IMR-90 (cell line): ENCODE data around the gene ZNF227. TPM values are rescaled to one million over a fixed set of nuclear protein-coding genes. Genes with fewer than 3 reads are reported as not detected.

Source experiments
- ATAC-seq: fragments of 200-7000 bp; cut with Tn5 transposase; 2 replicates; pipeline ENCODE4 v1.9.1; 2020; ENCODE audit warnings: low read depth, mild to moderate bottlenecking, moderate library complexity
- BruUV-seq: library from RNA; stranded (reverse); fragments of 400-500 nt; replicated peaks from 2 replicates; lab custom pipeline; 2021; lab: Mats Ljungman, UMichigan
- CTCF ChIA-PET: fragments of 300-600 bp; formaldehyde crosslinking; extraction: SDS; loops from one replicate; lab custom pipeline; 2021; ENCODE audit warnings: antibody characterized with exemption; lab: Yijun Ruan, JAX
- POLR2A ChIA-PET: fragments of 300-600 bp; sonication (Branson Sonifier 250); formaldehyde crosslinking; loops from one replicate; lab custom pipeline; 2022; ENCODE audit warnings: antibody characterized with exemption; ENCODE audit not compliant: unreplicated experiment; lab: Charles Lee
- DNase-seq: peaks from one replicate; pipeline ENCODE4 v3.0.0; 2013
- H2AFZ ChIP-seq: replicated peaks from 2 replicates; pipeline ENCODE3; 2013; ENCODE audit warnings: low read length, mild to moderate bottlenecking; ENCODE audit not compliant: poor library complexity
- H2AK5ac ChIP-seq: 2 replicates; pipeline ENCODE4 v1.6.1; 2013; ENCODE audit warnings: low read depth, low read length, inconsistent platforms
- H2AK9ac ChIP-seq: replicated peaks from 2 replicates; pipeline ENCODE3; 2013; ENCODE audit warnings: mild to moderate bottlenecking, low read depth, low read length, moderate library complexity; ENCODE audit not compliant: poor library complexity
- H2BK120ac ChIP-seq: 2 replicates; pipeline ENCODE4 v1.6.1; 2013; ENCODE audit warnings: low read depth, low read length, inconsistent platforms
- H2BK15ac ChIP-seq: 3 replicates; pipeline ENCODE4 v1.6.1; 2013; ENCODE audit warnings: low read depth, low read length, inconsistent platforms
- H2BK20ac ChIP-seq: 2 replicates; pipeline ENCODE4 v1.6.1; 2013; ENCODE audit warnings: low read depth, mild to moderate bottlenecking, inconsistent platforms, low read length, moderate library complexity
- H2BK5ac ChIP-seq: 2 replicates; pipeline ENCODE4 v1.6.1; 2013; ENCODE audit warnings: mild to moderate bottlenecking, low read depth, low read length, inconsistent platforms; ENCODE audit not compliant: poor library complexity, severe bottlenecking
- H3K14ac ChIP-seq: replicated peaks from 2 replicates; pipeline ENCODE4 v1.6.1; 2013; ENCODE audit warnings: low read depth, low read length, inconsistent platforms
- H3K18ac ChIP-seq: 2 replicates; pipeline ENCODE4 v1.6.1; 2013; ENCODE audit warnings: low read depth, low read length, control low read depth
- H3K23ac ChIP-seq: 2 replicates; pipeline ENCODE4 v1.6.1; 2013; ENCODE audit warnings: low read depth, low read length, inconsistent platforms
- H3K27ac ChIP-seq: 2 replicates; pipeline ENCODE4 v1.5.1; 2013; ENCODE audit warnings: mild to moderate bottlenecking, control low read depth, low read length; ENCODE audit not compliant: insufficient read depth
- H3K27me3 ChIP-seq: 2 replicates; pipeline ENCODE4 v1.6.1; 2013; ENCODE audit warnings: low read length; ENCODE audit not compliant: control insufficient read depth, insufficient read depth
- H3K36me3 ChIP-seq: 2 replicates; pipeline ENCODE4 v1.6.1; 2013; ENCODE audit warnings: low read length, mixed read lengths; ENCODE audit not compliant: control insufficient read depth, insufficient read depth
- H3K4ac ChIP-seq: 2 replicates; pipeline ENCODE4 v1.6.1; 2013; ENCODE audit warnings: low read depth, low read length, inconsistent platforms
- H3K4me1 ChIP-seq: 2 replicates; pipeline ENCODE4 v1.6.1; 2013; ENCODE audit warnings: low read length, mixed read lengths; ENCODE audit not compliant: control insufficient read depth, insufficient read depth
- H3K4me2 ChIP-seq: 2 replicates; pipeline ENCODE4 v1.6.1; 2013; ENCODE audit warnings: low read depth, mild to moderate bottlenecking, control low read depth, low read length, moderate library complexity
- H3K4me3 ChIP-seq: 2 replicates; pipeline ENCODE4 v1.5.1; 2013; ENCODE audit warnings: low read depth, mild to moderate bottlenecking, control low read depth, low read length, moderate library complexity; ENCODE audit not compliant: insufficient read depth
- H3K56ac ChIP-seq: 2 replicates; pipeline ENCODE4 v1.6.1; 2013; ENCODE audit warnings: low read length, inconsistent platforms; ENCODE audit not compliant: insufficient read depth; ENCODE audit errors: extremely low read depth
- H3K79me1 ChIP-seq, 2 experiments: 2 replicates each; pipeline ENCODE4 v1.6.1; 2013; ENCODE audit warnings: low read length in 2 of 2, inconsistent platforms in 1 of 2, low read depth in 1 of 2
- H3K9ac ChIP-seq: 2 replicates; pipeline ENCODE4 v1.6.1; 2013; ENCODE audit warnings: low read depth, low read length, control low read depth
- H3K9me1 ChIP-seq: 2 replicates; pipeline ENCODE4 v1.6.1; 2013; ENCODE audit warnings: low read length, inconsistent platforms; ENCODE audit not compliant: insufficient read depth
- H3K9me3 ChIP-seq: 2 replicates; pipeline ENCODE4 v1.6.1; 2013; ENCODE audit warnings: low read length; ENCODE audit not compliant: control insufficient read depth, insufficient read depth
- H4K20me1 ChIP-seq: 2 replicates; pipeline ENCODE4 v1.6.1; 2013; ENCODE audit warnings: low read length, inconsistent platforms; ENCODE audit not compliant: insufficient read depth
- H4K5ac ChIP-seq: 2 replicates; pipeline ENCODE4 v1.6.1; 2013; ENCODE audit warnings: mild to moderate bottlenecking, low read depth, low read length, control low read depth
- H4K8ac ChIP-seq, 2 experiments: 2 replicates each; pipeline ENCODE4 v1.6.1; 2013; ENCODE audit warnings: low read depth in 2 of 2, low read length in 2 of 2, control low read depth in 1 of 2, inconsistent platforms in 1 of 2
- H4K91ac ChIP-seq: 2 replicates; pipeline ENCODE4 v1.6.1; 2013; ENCODE audit warnings: low read depth, low read length, inconsistent platforms; ENCODE audit not compliant: insufficient read depth
- BHLHE40 ChIP-seq: fragments of 150-350 bp; IDR thresholded peaks from 2 replicates; pipeline ENCODE4 v1.6.1; 2016; ENCODE audit warnings: mild to moderate bottlenecking, low read depth, low read length
- CEBPB ChIP-seq: IDR thresholded peaks from 2 replicates; pipeline ENCODE4 v1.6.1; 2012; ENCODE audit warnings: low read depth, low read length, improper control_type of control experiment
- CHD1 ChIP-seq: IDR thresholded peaks from 2 replicates; pipeline ENCODE4 v1.6.1; 2012; ENCODE audit warnings: low read depth, low read length, improper control_type of control experiment
- FOS ChIP-seq: fragments of 150-350 bp; IDR thresholded peaks from 2 replicates; pipeline ENCODE4 v1.6.1; 2016; ENCODE audit warnings: low read depth, low read length
- MAFK ChIP-seq: IDR thresholded peaks from 2 replicates; pipeline ENCODE4 v1.6.1; 2012; ENCODE audit warnings: low read depth, low read length, improper control_type of control experiment
- MAZ ChIP-seq: IDR thresholded peaks from 2 replicates; pipeline ENCODE4 v1.6.1; 2012; ENCODE audit warnings: low read depth, mild to moderate bottlenecking, low read length, improper control_type of control experiment, moderate library complexity, borderline replicate concordance
- MXI1 ChIP-seq: IDR thresholded peaks from 2 replicates; pipeline ENCODE4 v1.6.1; 2012; ENCODE audit warnings: low read depth, mild to moderate bottlenecking, low read length, moderate library complexity, borderline replicate concordance
- NFE2L2 ChIP-seq: fragments of 150-350 bp; IDR thresholded peaks from 2 replicates; pipeline ENCODE4 v1.6.1; 2016; ENCODE audit warnings: low read depth, mild to moderate bottlenecking, low read length
- POLR2A ChIP-seq: IDR thresholded peaks from 2 replicates; pipeline ENCODE4 v1.6.1; 2012; ENCODE audit warnings: mild to moderate bottlenecking, low read depth, low read length
- RAD21 ChIP-seq: IDR thresholded peaks from 2 replicates; pipeline ENCODE4 v1.6.1; 2012; ENCODE audit warnings: low read length, improper control_type of control experiment
- RCOR1 ChIP-seq: IDR thresholded peaks from 2 replicates; pipeline ENCODE4 v1.6.1; 2012; ENCODE audit warnings: mild to moderate bottlenecking, low read length, improper control_type of control experiment; ENCODE audit not compliant: insufficient replicate concordance
- RFX5 ChIP-seq: IDR thresholded peaks from 2 replicates; pipeline ENCODE4 v1.8.0; 2012; ENCODE audit warnings: low read depth, mild to moderate bottlenecking, low read length, moderate library complexity
- SMC3 ChIP-seq: fragments of 150-350 bp; IDR thresholded peaks from 2 replicates; pipeline ENCODE4 v1.6.1; 2016; ENCODE audit warnings: low read depth, mild to moderate bottlenecking, antibody characterized with exemption, low read length, moderate library complexity
- WGBS, 2 experiments: methylation state at CpG; one replicate each; pipeline versions ENCODE4 v1.1.5 to v1.1.7; 2013; ENCODE audit warnings: missing lambda C conversion rate in 2 of 2; ENCODE audit not compliant: insufficient read length in 1 of 2; ENCODE audit errors: extremely low coverage in 2 of 2; 5-methylcytosine and 5-hydroxymethylcytosine counted together
- dilution Hi-C: fragments of 300-500 bp; cut with HindIII; formaldehyde crosslinking; loops from one replicate; pipeline ENCODE4 v1.14.3; 2018; ENCODE audit warnings: low sequenced_read_pairs; ENCODE audit not compliant: unreplicated experiment
- in situ Hi-C: fragments of 300-500 bp; cut with MboI; formaldehyde crosslinking; loops from 3 replicates; pipeline ENCODE4 v1.14.3; 2019; ENCODE audit warnings: low sequenced_read_pairs, inconsistent platforms, mixed read lengths
- intact Hi-C: fragments of 100-400 bp; cut with micrococcal nuclease; formaldehyde crosslinking; loops from 2 replicates; pipeline ENCODE4 v1.10.0; 2022
- polyA plus RNA-seq, 3 experiments: library from polyadenylated mRNA; depleted of rRNA; stranded (reverse); fragments of >200 nt; gene quantifications; 2 replicates each; pipeline ENCODE4 v1.2.3, GENCODE V29; 2012; ENCODE audit warnings: low replicate concordance in 1 of 3
- total RNA-seq: library from RNA; depleted of rRNA; stranded (reverse); fragments of >200 nt; gene quantifications from 2 replicates; pipeline ENCODE4 v1.2.3, GENCODE V29; 2012
- TF ChIP-seq, protein P1 (sequence below): fragments of 150-350 bp; IDR thresholded peaks from 2 replicates; pipeline ENCODE4 v1.6.1; 2016; ENCODE audit warnings: low read depth, mild to moderate bottlenecking, low read length, moderate library complexity, borderline replicate concordance
- TF ChIP-seq, protein P2 (sequence below): fragments of 150-350 bp; IDR thresholded peaks from 2 replicates; pipeline ENCODE4 v1.6.1; 2017; ENCODE audit warnings: mild to moderate bottlenecking, antibody characterized with exemption, low read length, low read depth
- TF ChIP-seq, protein P3 (sequence below): conservative IDR thresholded peaks from 2 replicates; pipeline ENCODE4 v1.5.1; 2012; ENCODE audit warnings: mild to moderate bottlenecking, low read depth, low read length, improper control_type of control experiment

ZNF227 gene
- total and polyA plus RNA-seq, 2 of the 4 experiments (the other 2 are of a cell fraction) = 4.9 to 19.2 TPM

DNA sequence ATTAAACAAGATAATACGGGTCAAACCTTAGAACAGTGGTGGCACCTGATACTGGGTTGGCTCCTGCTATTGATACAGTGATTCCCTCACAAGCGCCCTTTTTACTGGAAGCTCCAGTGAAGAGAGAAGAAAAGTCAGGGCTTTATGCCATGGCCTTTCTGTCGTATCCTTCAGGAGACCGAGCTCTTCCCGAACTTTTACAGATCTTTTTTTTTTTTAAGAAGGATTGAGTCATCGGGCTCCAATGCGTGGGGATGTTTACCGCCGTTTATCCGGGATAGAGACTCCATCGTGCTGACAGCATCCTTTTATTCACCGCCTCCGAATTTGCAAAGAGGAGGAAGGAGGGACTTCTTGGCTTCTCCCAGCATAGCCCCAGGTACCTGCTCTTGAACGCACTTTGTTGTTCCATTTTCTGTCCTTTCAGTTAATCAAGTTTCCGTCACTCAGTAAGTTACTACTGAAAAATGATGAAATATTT, 574 bp downstream of the ZNF227 start:
- Histone ChIP-seq H3K36me3 (peaks cover 16% of the 10 kb centered on the region), H2AK5ac (no peak overlapping the region), H3K4me2 (peak overlapping the region; percentile 98), H3K14ac (peak overlapping the region; percentile 85), H2BK5ac (peak overlapping the region; percentile 49), H2BK120ac (no peak overlapping the region), H4K91ac (0 out of 2 replicates have a peak overlapping the region, but pooled peaks have one; percentile 61), H3K4me1 (no peaks in the 10 kb centered on the region), H4K5ac (peak overlapping the region; percentile 73; the same call in 1 of the 2 replicates), H3K9ac (peak overlapping the region; percentile 72), H3K27ac (peak overlapping the region; percentile 68), H3K18ac (no peak overlapping the region), H2AFZ (peak overlapping the region; percentile 96), H2BK20ac (no peak overlapping the region), H4K20me1 (no peaks in the 10 kb centered on the region), H3K79me1 (peaks cover 9 to 29% of the 10 kb centered on the region in 2 experiments), H3K27me3 (no peaks in the 10 kb centered on the region), H3K56ac (peak overlapping the region; percentile 64), H3K23ac (peak overlapping the region; percentile 89; the same call in 1 of the 2 replicates), H2BK15ac (no peak overlapping the region), H3K9me1 (no peaks in the 10 kb centered on the region), H4K8ac (peak overlapping the region; percentile 38 to 90), H3K9me3 (no peaks in the 10 kb centered on the region), H3K4ac (peak overlapping the region; percentile 77), H2AK9ac (no peak overlapping the region), H3K4me3 (peak overlapping the region; percentile 78)
- dilution Hi-C loops = no loop called here
- TF ChIP-seq POLR2A = no peak
- no peak for TF ChIP-seq CHD1
- no peak for TF ChIP-seq RCOR1
- no peak for TF ChIP-seq MAZ
- no peak for TF ChIP-seq BHLHE40
- no peak for TF ChIP-seq RAD21
- no peak for TF ChIP-seq MXI1
- no peak for TF ChIP-seq SMC3
- no peak for TF ChIP-seq RFX5
- no peak for TF ChIP-seq NFE2L2
- TF ChIP-seq MAFK = no peak
- TF ChIP-seq CEBPB = no peak
- TF ChIP-seq, protein P1, sequence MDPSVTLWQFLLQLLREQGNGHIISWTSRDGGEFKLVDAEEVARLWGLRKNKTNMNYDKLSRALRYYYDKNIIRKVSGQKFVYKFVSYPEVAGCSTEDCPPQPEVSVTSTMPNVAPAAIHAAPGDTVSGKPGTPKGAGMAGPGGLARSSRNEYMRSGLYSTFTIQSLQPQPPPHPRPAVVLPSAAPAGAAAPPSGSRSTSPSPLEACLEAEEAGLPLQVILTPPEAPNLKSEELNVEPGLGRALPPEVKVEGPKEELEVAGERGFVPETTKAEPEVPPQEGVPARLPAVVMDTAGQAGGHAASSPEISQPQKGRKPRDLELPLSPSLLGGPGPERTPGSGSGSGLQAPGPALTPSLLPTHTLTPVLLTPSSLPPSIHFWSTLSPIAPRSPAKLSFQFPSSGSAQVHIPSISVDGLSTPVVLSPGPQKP = no peak
- TF ChIP-seq FOS = no peak
- TF ChIP-seq, protein P2, sequence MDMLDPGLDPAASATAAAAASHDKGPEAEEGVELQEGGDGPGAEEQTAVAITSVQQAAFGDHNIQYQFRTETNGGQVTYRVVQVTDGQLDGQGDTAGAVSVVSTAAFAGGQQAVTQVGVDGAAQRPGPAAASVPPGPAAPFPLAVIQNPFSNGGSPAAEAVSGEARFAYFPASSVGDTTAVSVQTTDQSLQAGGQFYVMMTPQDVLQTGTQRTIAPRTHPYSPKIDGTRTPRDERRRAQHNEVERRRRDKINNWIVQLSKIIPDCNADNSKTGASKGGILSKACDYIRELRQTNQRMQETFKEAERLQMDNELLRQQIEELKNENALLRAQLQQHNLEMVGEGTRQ = no peak
- TF ChIP-seq, protein P3, sequence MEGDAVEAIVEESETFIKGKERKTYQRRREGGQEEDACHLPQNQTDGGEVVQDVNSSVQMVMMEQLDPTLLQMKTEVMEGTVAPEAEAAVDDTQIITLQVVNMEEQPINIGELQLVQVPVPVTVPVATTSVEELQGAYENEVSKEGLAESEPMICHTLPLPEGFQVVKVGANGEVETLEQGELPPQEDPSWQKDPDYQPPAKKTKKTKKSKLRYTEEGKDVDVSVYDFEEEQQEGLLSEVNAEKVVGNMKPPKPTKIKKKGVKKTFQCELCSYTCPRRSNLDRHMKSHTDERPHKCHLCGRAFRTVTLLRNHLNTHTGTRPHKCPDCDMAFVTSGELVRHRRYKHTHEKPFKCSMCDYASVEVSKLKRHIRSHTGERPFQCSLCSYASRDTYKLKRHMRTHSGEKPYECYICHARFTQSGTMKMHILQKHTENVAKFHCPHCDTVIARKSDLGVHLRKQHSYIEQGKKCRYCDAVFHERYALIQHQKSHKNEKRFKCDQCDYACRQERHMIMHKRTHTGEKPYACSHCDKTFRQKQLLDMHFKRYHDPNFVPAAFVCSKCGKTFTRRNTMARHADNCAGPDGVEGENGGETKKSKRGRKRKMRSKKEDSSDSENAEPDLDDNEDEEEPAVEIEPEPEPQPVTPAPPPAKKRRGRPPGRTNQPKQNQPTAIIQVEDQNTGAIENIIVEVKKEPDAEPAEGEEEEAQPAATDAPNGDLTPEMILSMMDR = no peak
- TSS peak; percentile 40 for BruUV-seq
- ChIA-PET POLR2A (no interaction called here), CTCF (interaction anchor here (1.9 kb wide), 1 partner anchor 11 kb away, joined by 4 read pairs; no protein-coding TSS in a partner anchor)
- in situ Hi-C loops = no loop called here
- DNase-seq (peak; percentile 55), ATAC-seq (peak; percentile 22)
- intact Hi-C loops = loop anchor here (5.0 kb wide), 3 partner anchors 89 to 189 kb away; partner anchors contain the start of genes ZNF225 and ZNF285
- WGBS, 2 experiments = 0% methylated on average over 1 of the region's 15 CpGs; no CpG with 5 or more reads in 1 of the 2 experiments
